Measurements from ENCODE around the gene BICC1. TPM values are rescaled to one million over a fixed set of nuclear protein-coding genes. Genes with fewer than 3 reads are reported as not detected.

The BICC1 gene
- total RNA-seq, 1 experiment from 2014 or later = 118 TPM

DNA sequence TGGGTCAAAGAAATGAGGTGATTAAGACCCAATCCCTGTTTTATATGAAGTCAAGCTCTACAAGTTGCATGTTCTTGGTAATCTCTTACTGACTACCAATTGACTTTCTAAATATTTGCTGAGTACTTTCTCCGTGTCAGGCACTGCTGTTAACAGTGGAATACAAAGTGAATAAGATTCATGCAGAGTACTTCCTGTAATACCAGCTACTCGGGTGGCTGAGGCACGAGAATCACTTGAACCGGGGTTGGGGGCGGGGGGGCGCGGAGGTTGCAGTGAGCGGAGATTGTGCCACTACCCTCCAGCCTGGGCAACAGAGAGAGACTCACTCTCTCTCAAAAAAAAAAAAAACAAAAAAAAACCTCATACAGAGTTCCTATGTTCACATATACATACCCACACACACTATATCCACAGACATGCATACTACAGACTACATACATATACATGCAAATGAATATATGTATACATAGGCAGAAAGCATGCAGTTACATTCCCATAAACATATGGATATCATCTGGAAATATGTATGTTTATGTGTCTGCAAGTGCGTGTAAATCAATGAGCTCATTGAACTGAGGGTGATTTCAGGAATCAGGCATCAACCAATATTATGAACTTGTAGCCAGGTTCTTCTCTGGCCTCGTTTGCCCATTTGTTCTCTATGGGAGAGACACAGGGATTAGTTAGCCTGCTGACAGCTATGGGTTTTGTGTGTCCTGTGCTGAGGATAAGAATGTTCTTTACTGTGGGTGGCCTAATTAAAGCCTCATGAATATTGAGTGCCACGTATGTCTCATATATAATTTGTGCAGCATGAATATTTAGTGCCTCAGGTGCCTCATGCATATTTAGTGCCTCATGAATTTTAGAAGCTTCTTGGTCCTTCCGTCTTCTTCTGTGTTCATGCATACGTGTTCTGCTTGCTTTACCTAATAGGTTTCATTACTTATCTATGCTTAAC, 73.9 kb downstream of the BICC1 start:
- CTCF ChIA-PET = interaction anchor here (0.8 kb wide), 1 partner anchor 55 kb away, joined by 5 read pairs; no protein-coding TSS in a partner anchor
- TF ChIP-seq, protein P1, sequence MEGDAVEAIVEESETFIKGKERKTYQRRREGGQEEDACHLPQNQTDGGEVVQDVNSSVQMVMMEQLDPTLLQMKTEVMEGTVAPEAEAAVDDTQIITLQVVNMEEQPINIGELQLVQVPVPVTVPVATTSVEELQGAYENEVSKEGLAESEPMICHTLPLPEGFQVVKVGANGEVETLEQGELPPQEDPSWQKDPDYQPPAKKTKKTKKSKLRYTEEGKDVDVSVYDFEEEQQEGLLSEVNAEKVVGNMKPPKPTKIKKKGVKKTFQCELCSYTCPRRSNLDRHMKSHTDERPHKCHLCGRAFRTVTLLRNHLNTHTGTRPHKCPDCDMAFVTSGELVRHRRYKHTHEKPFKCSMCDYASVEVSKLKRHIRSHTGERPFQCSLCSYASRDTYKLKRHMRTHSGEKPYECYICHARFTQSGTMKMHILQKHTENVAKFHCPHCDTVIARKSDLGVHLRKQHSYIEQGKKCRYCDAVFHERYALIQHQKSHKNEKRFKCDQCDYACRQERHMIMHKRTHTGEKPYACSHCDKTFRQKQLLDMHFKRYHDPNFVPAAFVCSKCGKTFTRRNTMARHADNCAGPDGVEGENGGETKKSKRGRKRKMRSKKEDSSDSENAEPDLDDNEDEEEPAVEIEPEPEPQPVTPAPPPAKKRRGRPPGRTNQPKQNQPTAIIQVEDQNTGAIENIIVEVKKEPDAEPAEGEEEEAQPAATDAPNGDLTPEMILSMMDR (IDR thresholded peaks at IDR 0.05; ENCODE audit: insufficient read depth in 1 of 2, low read depth in 1 of 2, low read length in 1 of 2, severe bottlenecking in 1 of 2, unreplicated experiment in 1 of 2) = no peak
- no peak overlapping the region for H3K4me3 ChIP-seq (ENCODE audit: low read depth, low read length)
- Mint-ChIP-seq H3K9me3 (ENCODE audit: unreplicated experiment) (peaks cover 32% of the 10 kb centered on the region), H3K27me3 (ENCODE audit: insufficient read depth, unreplicated experiment) (no peaks in the 10 kb centered on the region), H3K4me1 (ENCODE audit: low read depth, unreplicated experiment) (peaks cover 28% of the 10 kb centered on the region), H3K36me3 (ENCODE audit: insufficient read depth, unreplicated experiment) (peaks cover 55% of the 10 kb centered on the region), H3K4me3 (ENCODE audit: unreplicated experiment) (no peak overlapping the region), H3K27ac (ENCODE audit: unreplicated experiment) (no peak overlapping the region)
- H3K9me3 ChIP-seq = peaks cover 17% of the 10 kb centered on the region
- intact Hi-C loops (cut with micrococcal nuclease; ENCODE audit: unreplicated experiment) = no loop called here
- peaks cover 3% of the 10 kb centered on the region; the same call in 1 of the 2 replicates for H3K36me3 ChIP-seq (ENCODE audit: control insufficient read depth, insufficient read depth, low read length)
- POLR2A ChIA-PET = no interaction called here
- no TSS peak for BruUV-seq (replicated peaks)
- no peaks in the 10 kb centered on the region for H3K27me3 ChIP-seq (replicated peaks; ENCODE audit: control insufficient read depth, insufficient read depth, low read length)
- no peak for DNase-seq
- peaks cover 12% of the 10 kb centered on the region for H3K4me1 ChIP-seq

DNA sequence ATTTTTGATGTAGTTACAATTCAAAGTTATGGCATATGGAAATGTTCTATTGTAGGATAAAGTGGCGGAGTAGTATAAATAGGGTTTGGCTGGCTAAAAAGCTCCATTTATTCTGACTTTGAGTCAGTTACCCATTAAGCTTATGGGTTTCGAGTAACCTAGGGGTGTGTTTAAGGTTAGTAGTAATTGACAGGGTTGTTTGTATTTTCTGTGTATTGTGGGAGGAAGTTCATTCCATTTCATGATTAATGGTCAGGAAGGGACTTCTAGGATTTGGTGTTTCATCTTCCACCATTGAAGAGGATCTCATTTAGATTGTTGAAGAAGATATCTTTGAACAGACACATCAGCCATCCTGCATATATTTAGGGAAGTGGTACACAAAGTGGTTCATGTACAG, 75.0 kb downstream of the BICC1 start:
- Mint-ChIP-seq H3K9me3 (ENCODE audit: unreplicated experiment) (peaks cover 21% of the 10 kb centered on the region), H3K27me3 (ENCODE audit: insufficient read depth, unreplicated experiment) (no peaks in the 10 kb centered on the region), H3K4me1 (ENCODE audit: low read depth, unreplicated experiment) (peaks cover 25% of the 10 kb centered on the region), H3K36me3 (ENCODE audit: insufficient read depth, unreplicated experiment) (peaks cover 59% of the 10 kb centered on the region), H3K4me3 (ENCODE audit: unreplicated experiment) (no peak overlapping the region), H3K27ac (ENCODE audit: unreplicated experiment) (no peak overlapping the region)
- peaks cover 4% of the 10 kb centered on the region for H3K4me1 ChIP-seq
- no peaks in the 10 kb centered on the region for H3K27me3 ChIP-seq (replicated peaks; ENCODE audit: control insufficient read depth, insufficient read depth, low read length)
- ChIA-PET CTCF (interaction anchor here (0.8 kb wide), 1 partner anchor 57 kb away, joined by 5 read pairs; no protein-coding TSS in a partner anchor), POLR2A (no interaction called here)
- DNase-seq = no peak
- peaks cover 3% of the 10 kb centered on the region; the same call in 1 of the 2 replicates for H3K36me3 ChIP-seq (ENCODE audit: control insufficient read depth, insufficient read depth, low read length)
- H3K9me3 ChIP-seq = peaks cover 16% of the 10 kb centered on the region
- BruUV-seq (replicated peaks) = no TSS peak
- intact Hi-C loops (cut with micrococcal nuclease; ENCODE audit: unreplicated experiment) = no loop called here
- no peak overlapping the region for H3K4me3 ChIP-seq (ENCODE audit: low read depth, low read length)
- TF ChIP-seq, protein P1 (IDR thresholded peaks at IDR 0.05; ENCODE audit: insufficient read depth in 1 of 2, low read depth in 1 of 2, low read length in 1 of 2, severe bottlenecking in 1 of 2, unreplicated experiment in 1 of 2) = no peak

DNA sequence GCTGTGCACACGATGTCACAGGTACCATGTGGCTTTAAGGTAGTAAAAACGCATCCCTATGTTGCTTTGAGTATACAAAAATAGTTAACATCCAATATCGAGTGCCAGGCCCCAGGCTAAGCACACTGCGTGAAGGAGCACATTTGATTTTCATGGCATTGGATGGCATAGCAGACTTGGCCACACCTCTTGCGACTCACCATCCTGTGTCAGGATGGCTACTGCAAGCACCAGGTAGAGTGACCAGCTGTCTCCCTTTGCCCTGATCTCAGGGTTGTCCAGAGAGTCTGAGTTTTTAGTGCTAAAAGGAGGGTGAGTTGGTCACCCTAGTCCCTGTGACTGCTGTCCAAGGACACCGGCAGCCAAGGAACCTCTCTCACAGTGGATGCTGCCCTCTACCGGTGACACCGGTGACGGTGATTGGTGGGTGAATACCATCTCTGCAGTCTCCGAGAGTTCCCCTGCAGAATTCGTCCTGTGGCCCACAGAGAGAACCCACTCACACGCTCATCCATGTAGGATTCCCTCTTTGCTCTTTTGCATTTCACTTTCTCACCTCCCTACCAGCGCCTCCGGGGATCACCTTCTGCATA, 76.1 kb downstream of the BICC1 start:
- POLR2A ChIA-PET = no interaction called here
- CTCF ChIA-PET = no interaction called here

More for the DNA sequence above, 76.1 kb downstream of the BICC1 start:
- H3K36me3 ChIP-seq (ENCODE audit: control insufficient read depth, insufficient read depth, low read length) = peaks cover 6% of the 10 kb centered on the region
- BruUV-seq (replicated peaks) = no TSS peak
- intact Hi-C loops (cut with micrococcal nuclease; ENCODE audit: unreplicated experiment) = no loop called here
- H3K27me3 ChIP-seq (replicated peaks; ENCODE audit: control insufficient read depth, insufficient read depth, low read length) = no peaks in the 10 kb centered on the region
- H3K36me3 Mint-ChIP-seq (ENCODE audit: insufficient read depth, unreplicated experiment) = peaks cover 59% of the 10 kb centered on the region
- TF ChIP-seq, protein P1 (IDR thresholded peaks at IDR 0.05; ENCODE audit: insufficient read depth in 1 of 2, low read depth in 1 of 2, low read length in 1 of 2, severe bottlenecking in 1 of 2, unreplicated experiment in 1 of 2) = no peak
- peaks cover 16% of the 10 kb centered on the region for H3K4me1 Mint-ChIP-seq (ENCODE audit: low read depth, unreplicated experiment)
- H3K27me3 Mint-ChIP-seq (ENCODE audit: insufficient read depth, unreplicated experiment) = no peaks in the 10 kb centered on the region
- H3K4me3 Mint-ChIP-seq (ENCODE audit: unreplicated experiment) = no peak overlapping the region
- H3K9me3 ChIP-seq = peaks cover 19% of the 10 kb centered on the region
- DNase-seq = no peak
- no peak overlapping the region for H3K27ac Mint-ChIP-seq (ENCODE audit: unreplicated experiment)
- peaks cover 14% of the 10 kb centered on the region for H3K9me3 Mint-ChIP-seq (ENCODE audit: unreplicated experiment)
- peaks cover 4% of the 10 kb centered on the region; the same call in 1 of the 2 replicates for H3K4me1 ChIP-seq
- H3K4me3 ChIP-seq (ENCODE audit: low read depth, low read length) = no peak overlapping the region
